COLO668 (cell line): ENCODE data around the gene CXCL12.

Experiments used
- DNase-seq: peaks from one replicate; lab custom pipeline; 2025; ENCODE audit not compliant: unreplicated experiment; lab: John Stamatoyannopoulos, UW

Gene CXCL12

DNA sequence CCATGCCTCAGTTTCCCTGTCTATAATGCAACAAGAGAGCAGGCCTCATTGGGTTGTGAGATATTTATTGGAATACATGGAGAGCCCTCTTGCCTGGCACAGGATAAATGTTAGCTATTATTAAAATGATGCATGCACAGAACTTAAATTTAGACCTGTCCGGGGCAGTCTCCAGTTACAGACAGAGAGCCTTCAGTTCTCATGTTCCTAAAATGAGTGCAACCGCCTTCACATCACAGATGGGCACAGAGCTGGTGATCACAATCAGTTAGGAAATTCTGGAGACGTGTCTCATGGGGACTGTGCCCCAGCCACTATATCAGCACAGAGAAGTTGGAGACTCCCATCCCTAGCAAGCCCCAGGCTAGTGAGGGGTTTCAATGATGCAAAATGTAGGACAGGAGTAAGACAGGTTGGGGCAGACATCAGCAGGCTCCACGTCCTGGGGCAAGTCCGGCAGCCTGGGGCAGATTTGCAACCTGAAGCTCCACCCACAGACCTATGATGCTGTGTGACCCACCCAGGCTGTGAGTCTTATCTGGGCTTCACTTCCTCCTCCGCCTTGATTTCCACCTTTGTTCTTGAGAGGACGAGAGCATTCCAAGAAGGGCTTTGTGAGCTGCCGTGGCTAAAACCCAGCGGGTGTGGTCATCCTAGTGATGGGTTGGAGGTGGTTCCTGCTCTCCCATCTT lies 49.4 kb downstream of the CXCL12 start:
- no peak for DNase-seq

DNA sequence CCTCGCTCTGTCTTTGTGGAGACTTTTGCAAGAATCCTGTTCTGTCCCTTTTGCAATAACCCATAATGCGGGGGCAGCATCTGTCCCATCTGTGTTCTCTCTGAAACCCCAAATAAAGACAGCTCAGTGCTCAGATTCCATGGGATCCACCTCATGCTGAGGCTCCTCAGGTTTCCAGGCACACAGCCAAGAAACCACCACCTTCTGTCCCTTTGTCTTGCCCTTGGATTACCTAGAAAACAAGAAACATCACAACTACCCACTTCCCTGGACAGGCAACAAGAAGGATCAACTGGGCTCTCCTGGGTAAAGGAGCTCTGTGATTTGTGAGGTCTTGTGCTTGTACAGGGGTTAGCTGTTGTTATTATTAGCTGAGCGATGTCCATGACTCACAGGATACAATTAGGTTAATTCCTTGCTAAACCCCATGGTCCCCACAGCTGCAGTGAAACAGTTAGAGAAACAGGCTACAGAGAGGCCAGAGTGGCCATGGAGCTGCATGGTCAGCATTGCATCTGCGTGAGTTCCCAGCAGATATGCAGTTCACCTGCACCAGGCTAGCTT lies 50.2 kb downstream of the CXCL12 start:
- DNase-seq = no peak

DNA sequence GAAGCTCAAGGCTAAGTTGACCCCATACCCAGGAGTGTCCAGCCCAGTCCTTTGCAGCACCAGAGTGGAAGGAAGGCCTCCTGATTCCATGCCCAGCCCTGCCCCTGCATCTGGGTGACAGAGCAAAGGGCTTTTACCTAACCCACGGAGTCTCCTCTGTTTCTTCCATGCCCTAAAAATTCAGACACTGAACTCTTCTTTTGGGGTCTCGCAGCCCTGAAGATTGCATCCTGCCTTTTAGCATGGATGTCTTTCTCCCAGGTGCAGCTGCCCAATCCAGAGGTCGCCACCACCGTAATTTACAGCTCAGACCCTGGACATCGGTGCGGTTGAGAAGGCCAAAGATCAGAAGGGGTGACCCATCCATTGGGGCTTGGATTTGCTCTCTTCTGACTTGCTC lies 50.8 kb downstream of the CXCL12 start:
- no peak for DNase-seq

DNA sequence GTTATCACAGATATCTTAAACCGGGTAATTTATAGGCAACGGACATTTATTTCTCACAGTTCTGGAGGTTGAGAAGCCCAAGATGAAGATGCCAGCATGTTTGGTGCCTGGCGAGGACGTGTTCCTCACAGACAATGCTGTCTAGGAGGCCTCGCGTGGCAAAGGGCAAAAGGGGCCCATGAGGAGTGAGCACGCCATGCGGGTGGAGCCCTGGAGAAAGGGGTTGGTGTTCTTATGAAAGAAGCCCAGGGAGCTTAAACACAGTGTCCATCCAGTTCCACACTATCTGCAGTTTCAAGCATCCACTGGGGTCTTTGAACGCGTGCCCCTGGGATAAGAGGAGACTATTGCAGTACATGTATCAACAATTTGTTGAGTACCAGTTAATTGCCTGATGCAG lies 51.4 kb downstream of the CXCL12 start:
- no peak for DNase-seq

DNA sequence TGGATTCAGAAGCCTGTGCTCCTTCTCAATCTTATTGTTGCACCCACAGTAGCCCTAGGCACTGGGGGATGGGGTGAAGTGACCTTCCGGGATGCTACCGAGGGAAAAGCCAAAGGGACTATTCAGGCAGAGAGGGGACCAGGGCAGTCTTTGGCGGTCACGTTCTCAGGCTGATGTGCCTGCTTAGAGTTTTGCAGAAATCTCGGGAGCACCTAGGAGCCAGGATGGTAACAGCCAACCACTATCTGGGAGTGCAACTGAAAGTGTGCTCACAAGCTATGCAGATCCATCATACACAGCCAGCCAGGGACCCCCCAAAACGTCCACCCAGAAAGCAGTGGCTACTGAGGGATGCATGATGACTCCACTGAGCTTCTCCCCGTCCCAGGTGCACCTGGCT lies 52.4 kb downstream of the CXCL12 start:
- DNase-seq = no peak

DNA sequence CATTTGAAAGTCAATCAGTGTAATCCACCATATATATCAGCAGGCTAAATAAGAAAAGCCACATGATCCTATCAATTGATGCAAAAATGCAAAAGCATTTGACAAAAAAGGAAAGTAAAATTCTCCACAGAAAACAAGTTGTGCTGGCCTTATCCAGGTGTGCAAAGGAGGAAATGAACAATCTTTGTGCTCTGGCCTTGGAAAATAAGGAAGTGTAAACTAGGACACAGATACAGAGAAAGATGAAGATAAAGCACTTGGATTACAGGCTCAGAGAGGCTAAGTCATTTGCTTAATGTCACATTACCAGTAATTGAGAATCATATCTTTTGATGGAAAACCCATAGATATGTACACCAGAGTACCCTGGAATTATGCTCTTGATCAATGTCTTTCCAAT lies 54.5 kb downstream of the CXCL12 start:
- DNase-seq = no peak

DNA sequence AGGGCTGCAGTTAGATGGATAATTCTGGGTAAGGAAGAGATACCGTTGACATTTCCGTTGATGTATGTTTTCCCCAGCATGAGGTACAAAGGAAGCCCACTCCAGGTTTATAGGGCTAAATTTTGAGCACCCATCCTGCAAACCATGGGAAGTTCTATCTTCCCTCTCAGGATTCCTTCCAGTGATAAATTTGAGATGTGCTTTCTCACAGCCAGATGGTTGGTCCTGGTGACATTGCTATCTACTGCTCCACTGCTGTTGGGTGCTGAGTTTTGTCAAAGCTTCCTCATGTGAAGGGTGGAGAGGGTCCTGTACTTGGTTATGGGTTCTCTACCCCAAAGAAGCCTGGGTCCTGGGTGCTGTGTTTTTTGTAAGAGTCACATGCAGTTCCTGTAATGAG lies 57.4 kb downstream of the CXCL12 start:
- no peak for DNase-seq
